ENCODE results near the gene SORBS2.

SORBS2 gene

GRCh38 chr4:185805262-185805802, 6.7 kb downstream of the SORBS2 start:
- no peak for FAIRE-seq
- DNase-seq (ENCODE audit: extremely low spot score, insufficient read length, low read depth): no peak

GRCh38 chr4:185803022-185803421, 9.0 kb downstream of the SORBS2 start:
- no peak for DNase-seq (ENCODE audit: extremely low spot score, insufficient read length, low read depth)
- FAIRE-seq: no peak

GRCh38 chr4:185801471-185801870, 10.5 kb downstream of the SORBS2 start:
- DNase-seq (ENCODE audit: extremely low spot score, insufficient read length, low read depth): no peak
- no peak for FAIRE-seq

- FAIRE-seq: no peak
Observed at GRCh38 chr4:185800266-185800945, 11.6 kb downstream of the SORBS2 start.

GRCh38 chr4:185799442-185799841, 12.6 kb downstream of the SORBS2 start:
- DNase-seq (ENCODE audit: extremely low spot score, insufficient read length, low read depth) (no peak), FAIRE-seq (no peak)

More at GRCh38 chr4:185800266-185800945, 11.6 kb downstream of the SORBS2 start:
- no peak for DNase-seq (ENCODE audit: extremely low spot score, insufficient read length, low read depth)

- DNase-seq (ENCODE audit: extremely low spot score, insufficient read length, low read depth): no peak
- FAIRE-seq: no peak
Observed at GRCh38 chr4:185797596-185798338, 14.2 kb downstream of the SORBS2 start.

- DNase-seq (ENCODE audit: extremely low spot score, insufficient read length, low read depth) (no peak), FAIRE-seq (no peak)
Observed at GRCh38 chr4:185797018-185797417, 15.0 kb downstream of the SORBS2 start.

GRCh38 chr4:185796176-185796575, 15.8 kb downstream of the SORBS2 start:
- DNase-seq (ENCODE audit: extremely low spot score, insufficient read length, low read depth) (no peak), FAIRE-seq (no peak)

- FAIRE-seq: no peak
- DNase-seq (ENCODE audit: extremely low spot score, insufficient read length, low read depth): no peak
Observed at GRCh38 chr4:185794637-185795036, 17.4 kb downstream of the SORBS2 start.

GRCh38 chr4:185793716-185794115, 18.3 kb downstream of the SORBS2 start:
- no peak for FAIRE-seq
- DNase-seq (ENCODE audit: extremely low spot score, insufficient read length, low read depth): no peak

- FAIRE-seq: no peak
- DNase-seq (ENCODE audit: extremely low spot score, insufficient read length, low read depth): no peak
Observed at GRCh38 chr4:185793116-185793485, 18.9 kb downstream of the SORBS2 start.

- no peak for FAIRE-seq
Observed at GRCh38 chr4:185792384-185793115, 19.4 kb downstream of the SORBS2 start.

GRCh38 chr4:185787926-185788679, 23.9 kb downstream of the SORBS2 start:
- DNase-seq (ENCODE audit: extremely low spot score, insufficient read length, low read depth): no peak
- no peak for FAIRE-seq

More at GRCh38 chr4:185792384-185793115, 19.4 kb downstream of the SORBS2 start:
- no peak for DNase-seq (ENCODE audit: extremely low spot score, insufficient read length, low read depth)

- no peak for DNase-seq (ENCODE audit: extremely low spot score, insufficient read length, low read depth)
- no peak for FAIRE-seq
Observed at GRCh38 chr4:185786422-185786821, 25.6 kb downstream of the SORBS2 start.

- DNase-seq (ENCODE audit: extremely low spot score, insufficient read length, low read depth) (no peak), FAIRE-seq (no peak)
Observed at GRCh38 chr4:185783574-185783973, 28.4 kb downstream of the SORBS2 start.

- DNase-seq (ENCODE audit: extremely low spot score, insufficient read length, low read depth): no peak
- no peak for FAIRE-seq
Observed at GRCh38 chr4:185782523-185782922, 29.5 kb downstream of the SORBS2 start.

- FAIRE-seq: no peak
- no peak for DNase-seq (ENCODE audit: extremely low spot score, insufficient read length, low read depth)
Observed at GRCh38 chr4:185781555-185782215, 30.3 kb downstream of the SORBS2 start.

GRCh38 chr4:185780472-185780871, 31.5 kb downstream of the SORBS2 start:
- DNase-seq (ENCODE audit: extremely low spot score, insufficient read length, low read depth): no peak
- no peak for FAIRE-seq

- DNase-seq (ENCODE audit: extremely low spot score, insufficient read length, low read depth): no peak
- no peak for FAIRE-seq
Observed at GRCh38 chr4:185779517-185779916, 32.5 kb downstream of the SORBS2 start.

Measured in GM18507 (cell line).